Stimulated activated CD8-positive, alpha-beta memory T cell treated with anti-CD3 and anti-CD28 coated beads, Interleukin-15, amount 100 ng/mL, for 48 hours (primary cell): ENCODE data around the gene FRMD3.

Experiments used
- DNase-seq, 2 donors: peaks; one replicate each; pipeline ENCODE4 v3.0.0-alpha.2; 2020; ENCODE audit warnings: low read depth in 2 of 2

FRMD3 gene

GRCh38 chr9:83432877-83433550 is 105.2 kb downstream of the FRMD3 start:
- no peak for DNase-seq

GRCh38 chr9:83432104-83432627 is 106.0 kb downstream of the FRMD3 start:
- no peak for DNase-seq

- DNase-seq: no peak
Observed at GRCh38 chr9:83431101-83432060, 106.8 kb downstream of the FRMD3 start.

GRCh38 chr9:83430681-83431080 is 107.5 kb downstream of the FRMD3 start:
- no peak for DNase-seq

GRCh38 chr9:83429229-83429628 is 109.0 kb downstream of the FRMD3 start:
- no peak for DNase-seq

- no peak for DNase-seq
Observed at GRCh38 chr9:83425240-83425639, 113.0 kb downstream of the FRMD3 start.

GRCh38 chr9:83424831-83425230 is 113.4 kb downstream of the FRMD3 start:
- no peak for DNase-seq

- DNase-seq: no peak
Observed at GRCh38 chr9:83423815-83424707, 114.1 kb downstream of the FRMD3 start.

GRCh38 chr9:83422527-83422926 is 115.7 kb downstream of the FRMD3 start:
- DNase-seq: no peak

GRCh38 chr9:83420486-83420885 is 117.7 kb downstream of the FRMD3 start:
- DNase-seq: no peak

GRCh38 chr9:83419961-83420360 is 118.2 kb downstream of the FRMD3 start:
- no peak for DNase-seq

- no peak for DNase-seq
Observed at GRCh38 chr9:83418283-83418682, 119.9 kb downstream of the FRMD3 start.

- no peak for DNase-seq
Observed at GRCh38 chr9:83413367-83413766, 124.8 kb downstream of the FRMD3 start.

GRCh38 chr9:83410701-83411100 is 127.5 kb downstream of the FRMD3 start:
- DNase-seq: no peak

GRCh38 chr9:83406921-83407320 is 131.3 kb downstream of the FRMD3 start:
- no peak for DNase-seq

- DNase-seq: no peak
Observed at GRCh38 chr9:83405759-83406158, 132.4 kb downstream of the FRMD3 start.

GRCh38 chr9:83403527-83404238 is 134.5 kb downstream of the FRMD3 start:
- DNase-seq: no peak

- no peak for DNase-seq
Observed at GRCh38 chr9:83401328-83401900, 136.8 kb downstream of the FRMD3 start.

GRCh38 chr9:83396813-83397212 is 141.4 kb downstream of the FRMD3 start:
- no peak for DNase-seq

- no peak for DNase-seq
Observed at GRCh38 chr9:83396342-83396741, 141.9 kb downstream of the FRMD3 start.

GRCh38 chr9:83392228-83392627 is 146.0 kb downstream of the FRMD3 start:
- no peak for DNase-seq
